Spleen (tissue), 7 donors: Measurements from ENCODE around the gene HGS.

Experiments
- POLR2A ChIP-seq, 3 donors: fragments of 450-650 bp; IDR thresholded peaks; one replicate each; pipeline ENCODE4 v1.5.1; 2017; ENCODE audit warnings: antibody characterized with exemption in 3 of 3, mild to moderate bottlenecking in 1 of 3
- POLR2AphosphoS5 ChIP-seq, 3 donors: sonication (generic); formaldehyde crosslinking; IDR thresholded peaks; one replicate each; pipeline ENCODE4 v1.5.1; 2017; ENCODE audit warnings: antibody characterized with exemption in 3 of 3
- TF ChIP-seq, protein P1 (sequence below), 11 experiments: fragments of 200-600 bp in 7 of 11; fragments of 450-650 bp in 4 of 11; sonication (generic) in 4 of 11; IDR thresholded peaks in 8 of 11; conservative IDR thresholded peaks in 3 of 11; 1 replicate in 7 of 11; 2 replicates in 4 of 11; pipeline versions ENCODE4 v1.4.0 to v1.8.0; 2016 to 2021; ENCODE audit warnings: antibody characterized with exemption in 11 of 11, inconsistent platforms in 4 of 11, mild to moderate bottlenecking in 1 of 11
- donor health status: DM: no; HTN: no; CAD: no; lungs with moderate emphysema.
- donor health status: DM: no; HTN: no; CAD: no.
- donor health status: DM: no; HTN: no; CAD: no.

DNA sequence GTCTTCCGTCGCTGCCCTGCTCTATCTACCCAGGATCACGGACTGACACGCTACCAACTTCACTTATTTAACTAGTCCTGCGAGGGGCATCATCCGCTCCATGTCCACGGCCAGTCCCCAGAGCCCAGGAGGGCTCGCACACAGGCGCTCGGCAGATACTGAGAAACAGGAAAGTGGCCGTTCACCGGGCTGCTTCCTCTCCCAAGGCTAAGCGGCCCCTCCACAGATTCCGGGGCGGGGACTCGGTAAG lies 17.8 kb upstream of the HGS start:
- TF ChIP-seq, protein P1, sequence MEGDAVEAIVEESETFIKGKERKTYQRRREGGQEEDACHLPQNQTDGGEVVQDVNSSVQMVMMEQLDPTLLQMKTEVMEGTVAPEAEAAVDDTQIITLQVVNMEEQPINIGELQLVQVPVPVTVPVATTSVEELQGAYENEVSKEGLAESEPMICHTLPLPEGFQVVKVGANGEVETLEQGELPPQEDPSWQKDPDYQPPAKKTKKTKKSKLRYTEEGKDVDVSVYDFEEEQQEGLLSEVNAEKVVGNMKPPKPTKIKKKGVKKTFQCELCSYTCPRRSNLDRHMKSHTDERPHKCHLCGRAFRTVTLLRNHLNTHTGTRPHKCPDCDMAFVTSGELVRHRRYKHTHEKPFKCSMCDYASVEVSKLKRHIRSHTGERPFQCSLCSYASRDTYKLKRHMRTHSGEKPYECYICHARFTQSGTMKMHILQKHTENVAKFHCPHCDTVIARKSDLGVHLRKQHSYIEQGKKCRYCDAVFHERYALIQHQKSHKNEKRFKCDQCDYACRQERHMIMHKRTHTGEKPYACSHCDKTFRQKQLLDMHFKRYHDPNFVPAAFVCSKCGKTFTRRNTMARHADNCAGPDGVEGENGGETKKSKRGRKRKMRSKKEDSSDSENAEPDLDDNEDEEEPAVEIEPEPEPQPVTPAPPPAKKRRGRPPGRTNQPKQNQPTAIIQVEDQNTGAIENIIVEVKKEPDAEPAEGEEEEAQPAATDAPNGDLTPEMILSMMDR (IDR thresholded peaks at IDR 0.05 in 8 of 11, conservative IDR thresholded peaks at IDR 0.05 in 3 of 11): no peak
- no peak for TF ChIP-seq POLR2AphosphoS5 (IDR thresholded peaks at IDR 0.05)
- TF ChIP-seq POLR2A (IDR thresholded peaks at IDR 0.05): no peak
